ENCODE measurements around the gene NUCB2. TPM values are rescaled to one million over a fixed set of nuclear protein-coding genes. Genes with fewer than 3 reads are reported as not detected.

Gene NUCB2
- total RNA-seq, 1 experiment from 2014 or later = 87.9 TPM

- H3K79me2 ChIP-seq (ENCODE audit: low read length) = peaks cover 27% of the 10 kb centered on the region
- no peaks in the 10 kb centered on the region for H3K27me3 ChIP-seq (ENCODE audit: low read length)
- no peak overlapping the region for H3K27ac ChIP-seq (ENCODE audit: low read length)
- no peaks in the 10 kb centered on the region for H4K20me1 ChIP-seq (ENCODE audit: insufficient read depth, low read depth, low read length)
- H3K4me1 ChIP-seq (ENCODE audit: low read length) = no peaks in the 10 kb centered on the region
- no peak overlapping the region for H3K9ac ChIP-seq (ENCODE audit: low read length)
- H3K9me3 ChIP-seq (ENCODE audit: low read length) = peaks cover 36% of the 10 kb centered on the region
- H3K4me2 ChIP-seq (ENCODE audit: low read depth, low read length, poor library complexity, severe bottlenecking) = no peak overlapping the region
- H3K4me3 ChIP-seq (ENCODE audit: low read length) = no peak overlapping the region
- peaks cover 100% of the 10 kb centered on the region for H3K36me3 ChIP-seq (ENCODE audit: insufficient read depth, low read length)
- no peak for DNase-seq
- no peaks in the 10 kb centered on the region for H3K9me2 ChIP-seq (replicated peaks; ENCODE audit: insufficient read depth, low read length)
- no peak overlapping the region for H2AFZ ChIP-seq (ENCODE audit: low read length)
Measured at GRCh38 chr11:17369684-17370243, 93.2 kb downstream of the NUCB2 start.

GRCh38 chr11:17371614-17372013 is 95.1 kb downstream of the NUCB2 start:
- no peak for DNase-seq
- H3K9ac ChIP-seq (ENCODE audit: low read length) = no peak overlapping the region

DNA sequence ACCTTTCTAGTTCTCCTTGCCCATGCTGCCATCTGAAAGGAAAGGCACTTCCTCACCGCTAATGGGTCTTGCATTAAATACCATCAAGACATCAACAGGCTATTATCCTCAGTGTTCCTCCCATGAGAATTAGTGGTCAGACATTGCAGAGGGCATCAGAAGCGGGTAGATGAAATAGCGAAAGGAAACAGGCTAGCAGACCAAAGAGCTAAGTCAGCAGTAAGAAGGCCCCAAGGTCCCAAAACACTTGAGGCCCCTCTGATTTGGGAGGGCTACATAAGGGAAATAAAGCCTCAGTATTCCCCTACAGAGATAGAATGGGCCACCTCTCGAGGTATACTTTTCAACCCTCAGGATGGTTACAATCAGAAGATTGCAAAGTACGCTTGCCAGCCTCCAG is 99.0 kb downstream of the NUCB2 start:
- H3K4me3 ChIP-seq (ENCODE audit: low read length) = no peak overlapping the region
- H3K4me1 ChIP-seq (ENCODE audit: low read length) = no peaks in the 10 kb centered on the region
- peaks cover 18% of the 10 kb centered on the region for H3K9me3 ChIP-seq (ENCODE audit: low read length)
- H3K36me3 ChIP-seq (ENCODE audit: insufficient read depth, low read length) = peaks cover 83% of the 10 kb centered on the region
- no peak overlapping the region for H3K4me2 ChIP-seq (ENCODE audit: low read depth, low read length, poor library complexity, severe bottlenecking)
- H2AFZ ChIP-seq (ENCODE audit: low read length) = no peak overlapping the region
- DNase-seq = no peak
- H3K79me2 ChIP-seq (ENCODE audit: low read length) = no peaks in the 10 kb centered on the region
- H3K27ac ChIP-seq (ENCODE audit: low read length) = no peak overlapping the region
- no peaks in the 10 kb centered on the region for H4K20me1 ChIP-seq (ENCODE audit: insufficient read depth, low read depth, low read length)
- no peak overlapping the region for H3K9ac ChIP-seq (ENCODE audit: low read length)
- H3K27me3 ChIP-seq (ENCODE audit: low read length) = no peaks in the 10 kb centered on the region
- no peaks in the 10 kb centered on the region for H3K9me2 ChIP-seq (replicated peaks; ENCODE audit: insufficient read depth, low read length)

More at GRCh38 chr11:17371614-17372013, 95.1 kb downstream of the NUCB2 start:
- no peaks in the 10 kb centered on the region for H4K20me1 ChIP-seq (ENCODE audit: insufficient read depth, low read depth, low read length)
- H3K27ac ChIP-seq (ENCODE audit: low read length) = no peak overlapping the region
- no peak overlapping the region for H3K4me3 ChIP-seq (ENCODE audit: low read length)
- H3K9me2 ChIP-seq (replicated peaks; ENCODE audit: insufficient read depth, low read length) = no peaks in the 10 kb centered on the region
- peaks cover 98% of the 10 kb centered on the region for H3K36me3 ChIP-seq (ENCODE audit: insufficient read depth, low read length)
- no peak overlapping the region for H3K4me2 ChIP-seq (ENCODE audit: low read depth, low read length, poor library complexity, severe bottlenecking)
- H2AFZ ChIP-seq (ENCODE audit: low read length) = no peak overlapping the region
- H3K4me1 ChIP-seq (ENCODE audit: low read length) = no peaks in the 10 kb centered on the region
- H3K27me3 ChIP-seq (ENCODE audit: low read length) = no peaks in the 10 kb centered on the region
- H3K9me3 ChIP-seq (ENCODE audit: low read length) = peaks cover 34% of the 10 kb centered on the region
- peaks cover 8% of the 10 kb centered on the region for H3K79me2 ChIP-seq (ENCODE audit: low read length)

GRCh38 chr11:17376493-17376892 is 100.0 kb downstream of the NUCB2 start:
- Histone ChIP-seq H3K9me3 (ENCODE audit: low read length) (peaks cover 9% of the 10 kb centered on the region), H3K9me2 (replicated peaks; ENCODE audit: insufficient read depth, low read length) (no peaks in the 10 kb centered on the region), H4K20me1 (ENCODE audit: insufficient read depth, low read depth, low read length) (no peaks in the 10 kb centered on the region), H3K27me3 (ENCODE audit: low read length) (no peaks in the 10 kb centered on the region), H3K4me3 (ENCODE audit: low read length) (no peak overlapping the region), H3K36me3 (ENCODE audit: insufficient read depth, low read length) (peaks cover 79% of the 10 kb centered on the region), H3K9ac (ENCODE audit: low read length) (no peak overlapping the region), H3K4me1 (ENCODE audit: low read length) (no peaks in the 10 kb centered on the region), H2AFZ (ENCODE audit: low read length) (no peak overlapping the region), H3K27ac (ENCODE audit: low read length) (no peak overlapping the region), H3K79me2 (ENCODE audit: low read length) (no peaks in the 10 kb centered on the region), H3K4me2 (ENCODE audit: low read depth, low read length, poor library complexity, severe bottlenecking) (no peak overlapping the region)
- no peak for DNase-seq

DNA sequence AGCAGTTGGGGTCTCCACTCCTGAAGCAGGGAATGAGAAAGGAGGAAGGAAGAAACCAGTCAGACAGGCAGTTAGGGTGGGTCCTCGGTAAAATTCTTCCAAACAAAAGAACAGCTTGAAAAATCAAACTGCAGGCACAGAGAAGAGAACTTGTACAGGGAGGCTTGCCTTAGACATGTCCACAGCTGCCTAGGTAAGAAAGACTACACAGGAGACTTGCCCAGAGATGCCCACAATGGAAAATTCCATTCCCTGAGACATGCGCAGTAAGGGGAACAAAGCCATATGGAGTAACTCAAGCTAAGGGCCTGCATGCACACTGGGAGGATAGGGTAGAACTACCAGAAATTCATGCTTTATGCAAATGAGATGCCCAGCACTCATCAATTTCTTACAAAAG is 102.1 kb downstream of the NUCB2 start:
- H3K9me2 ChIP-seq (replicated peaks; ENCODE audit: insufficient read depth, low read length) = no peaks in the 10 kb centered on the region
- no peaks in the 10 kb centered on the region for H3K9me3 ChIP-seq (ENCODE audit: low read length)
- H3K4me1 ChIP-seq (ENCODE audit: low read length) = no peaks in the 10 kb centered on the region
- H3K79me2 ChIP-seq (ENCODE audit: low read length) = no peaks in the 10 kb centered on the region
- DNase-seq = no peak
- no peak overlapping the region for H3K4me3 ChIP-seq (ENCODE audit: low read length)
- H3K27ac ChIP-seq (ENCODE audit: low read length) = no peak overlapping the region
- no peak overlapping the region for H2AFZ ChIP-seq (ENCODE audit: low read length)
- no peaks in the 10 kb centered on the region for H4K20me1 ChIP-seq (ENCODE audit: insufficient read depth, low read depth, low read length)
- H3K36me3 ChIP-seq (ENCODE audit: insufficient read depth, low read length) = peaks cover 57% of the 10 kb centered on the region
- H3K9ac ChIP-seq (ENCODE audit: low read length) = no peak overlapping the region
- no peak overlapping the region for H3K4me2 ChIP-seq (ENCODE audit: low read depth, low read length, poor library complexity, severe bottlenecking)
- H3K27me3 ChIP-seq (ENCODE audit: low read length) = no peaks in the 10 kb centered on the region

DNA sequence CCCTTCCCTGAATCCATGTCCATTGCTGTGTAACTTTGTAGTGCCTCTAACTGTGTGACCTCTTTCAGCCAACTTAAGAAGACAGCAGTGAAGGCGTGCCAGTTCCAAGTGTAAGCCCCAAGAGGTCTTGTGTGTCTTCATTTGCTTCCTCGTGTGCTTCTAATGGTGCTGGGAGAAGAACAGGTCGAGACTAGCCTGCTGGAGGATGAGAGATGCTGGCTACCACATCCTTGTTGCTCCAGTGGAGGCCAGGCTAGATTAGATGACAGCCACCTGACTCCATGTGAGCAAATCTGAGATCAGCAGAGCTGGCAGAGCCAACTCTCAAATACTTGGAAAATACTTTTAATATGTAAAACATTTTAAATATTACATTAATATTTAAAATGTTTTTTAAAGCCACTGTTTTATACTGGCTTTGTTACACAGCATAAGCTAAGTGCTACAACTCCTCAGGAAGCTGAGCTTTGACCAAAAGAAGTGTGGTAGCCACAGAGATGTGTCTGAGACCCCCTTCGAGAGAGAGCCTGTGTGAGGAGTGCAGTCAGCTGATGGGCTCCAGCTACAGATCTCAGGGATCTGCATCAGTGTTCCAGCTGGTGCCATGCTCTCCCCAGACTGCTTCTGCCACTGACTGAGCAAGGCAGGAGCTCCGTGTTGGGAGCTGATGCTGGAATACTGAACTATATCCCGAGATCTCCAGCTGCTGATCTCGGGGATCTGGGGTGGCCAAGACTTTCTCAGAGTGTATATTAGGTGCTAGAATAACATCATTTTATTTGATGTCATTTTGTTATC is 103.0 kb downstream of the NUCB2 start:
- H3K27ac ChIP-seq (ENCODE audit: low read length) = no peak overlapping the region
- H3K9me2 ChIP-seq (replicated peaks; ENCODE audit: insufficient read depth, low read length) = no peaks in the 10 kb centered on the region
- H3K9ac ChIP-seq (ENCODE audit: low read length) = no peak overlapping the region
- H3K4me1 ChIP-seq (ENCODE audit: low read length) = no peaks in the 10 kb centered on the region
- H3K4me2 ChIP-seq (ENCODE audit: low read depth, low read length, poor library complexity, severe bottlenecking) = no peak overlapping the region
- H2AFZ ChIP-seq (ENCODE audit: low read length) = no peak overlapping the region
- no peak for DNase-seq
- H3K36me3 ChIP-seq (ENCODE audit: insufficient read depth, low read length) = peaks cover 48% of the 10 kb centered on the region
- H3K79me2 ChIP-seq (ENCODE audit: low read length) = no peaks in the 10 kb centered on the region
- no peak overlapping the region for H3K4me3 ChIP-seq (ENCODE audit: low read length)
- no peaks in the 10 kb centered on the region for H4K20me1 ChIP-seq (ENCODE audit: insufficient read depth, low read depth, low read length)
- H3K9me3 ChIP-seq (ENCODE audit: low read length) = no peaks in the 10 kb centered on the region
- H3K27me3 ChIP-seq (ENCODE audit: low read length) = no peaks in the 10 kb centered on the region

GRCh38 chr11:17381156-17381555 is 104.6 kb downstream of the NUCB2 start:
- Histone ChIP-seq H3K4me2 (ENCODE audit: low read depth, low read length, poor library complexity, severe bottlenecking) (no peak overlapping the region), H3K4me1 (ENCODE audit: low read length) (no peaks in the 10 kb centered on the region; the same call in 1 of the 2 replicates), H3K9ac (ENCODE audit: low read length) (no peak overlapping the region), H2AFZ (ENCODE audit: low read length) (no peak overlapping the region), H3K4me3 (ENCODE audit: low read length) (no peak overlapping the region), H3K79me2 (ENCODE audit: low read length) (no peaks in the 10 kb centered on the region), H3K27ac (ENCODE audit: low read length) (no peak overlapping the region), H3K27me3 (ENCODE audit: low read length) (no peaks in the 10 kb centered on the region), H3K9me2 (replicated peaks; ENCODE audit: insufficient read depth, low read length) (no peaks in the 10 kb centered on the region), H3K9me3 (ENCODE audit: low read length) (no peaks in the 10 kb centered on the region), H4K20me1 (ENCODE audit: insufficient read depth, low read depth, low read length) (no peaks in the 10 kb centered on the region; the same call in 1 of the 2 replicates), H3K36me3 (ENCODE audit: insufficient read depth, low read length) (peaks cover 34% of the 10 kb centered on the region)
- no peak for DNase-seq
